ENCODE data around the gene TLL1.

The TLL1 gene

DNA sequence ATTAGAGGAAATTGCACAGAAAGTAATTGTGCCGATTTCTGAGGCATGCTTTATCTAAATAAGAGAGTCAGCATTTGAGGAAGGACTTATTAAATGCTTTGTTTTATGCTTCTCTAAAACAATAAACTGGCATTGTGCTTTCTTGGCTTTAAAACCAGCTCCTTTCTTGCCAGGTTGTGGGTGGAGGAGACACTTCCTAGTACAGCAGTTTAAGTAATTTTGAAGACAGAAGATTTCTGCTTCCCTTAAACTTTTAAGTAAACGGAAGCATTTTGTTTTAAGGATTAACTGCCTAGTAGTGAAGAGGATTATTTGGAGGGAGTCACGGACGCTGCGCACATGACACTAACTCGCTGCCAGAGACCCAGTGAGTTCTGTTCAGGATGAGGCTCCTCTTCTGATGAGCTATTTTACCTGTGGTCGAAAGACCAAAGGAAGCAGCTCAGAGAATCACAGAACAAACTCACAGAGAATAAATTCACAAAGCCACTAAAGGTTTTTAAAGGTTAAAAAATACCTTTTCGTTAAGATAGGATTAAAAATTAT lies 169.5 kb downstream of the TLL1 start:
- CTCF ChIA-PET = no interaction called here
- no peak for DNase-seq (ENCODE audit: extremely low spot score)
- POLR2A ChIA-PET = no interaction called here
- TF ChIP-seq, protein P1, sequence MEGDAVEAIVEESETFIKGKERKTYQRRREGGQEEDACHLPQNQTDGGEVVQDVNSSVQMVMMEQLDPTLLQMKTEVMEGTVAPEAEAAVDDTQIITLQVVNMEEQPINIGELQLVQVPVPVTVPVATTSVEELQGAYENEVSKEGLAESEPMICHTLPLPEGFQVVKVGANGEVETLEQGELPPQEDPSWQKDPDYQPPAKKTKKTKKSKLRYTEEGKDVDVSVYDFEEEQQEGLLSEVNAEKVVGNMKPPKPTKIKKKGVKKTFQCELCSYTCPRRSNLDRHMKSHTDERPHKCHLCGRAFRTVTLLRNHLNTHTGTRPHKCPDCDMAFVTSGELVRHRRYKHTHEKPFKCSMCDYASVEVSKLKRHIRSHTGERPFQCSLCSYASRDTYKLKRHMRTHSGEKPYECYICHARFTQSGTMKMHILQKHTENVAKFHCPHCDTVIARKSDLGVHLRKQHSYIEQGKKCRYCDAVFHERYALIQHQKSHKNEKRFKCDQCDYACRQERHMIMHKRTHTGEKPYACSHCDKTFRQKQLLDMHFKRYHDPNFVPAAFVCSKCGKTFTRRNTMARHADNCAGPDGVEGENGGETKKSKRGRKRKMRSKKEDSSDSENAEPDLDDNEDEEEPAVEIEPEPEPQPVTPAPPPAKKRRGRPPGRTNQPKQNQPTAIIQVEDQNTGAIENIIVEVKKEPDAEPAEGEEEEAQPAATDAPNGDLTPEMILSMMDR (IDR thresholded peaks at IDR 0.05; ENCODE audit: control extremely low read depth, extremely low read depth, low read depth, missing control alignments) = no peak

DNA sequence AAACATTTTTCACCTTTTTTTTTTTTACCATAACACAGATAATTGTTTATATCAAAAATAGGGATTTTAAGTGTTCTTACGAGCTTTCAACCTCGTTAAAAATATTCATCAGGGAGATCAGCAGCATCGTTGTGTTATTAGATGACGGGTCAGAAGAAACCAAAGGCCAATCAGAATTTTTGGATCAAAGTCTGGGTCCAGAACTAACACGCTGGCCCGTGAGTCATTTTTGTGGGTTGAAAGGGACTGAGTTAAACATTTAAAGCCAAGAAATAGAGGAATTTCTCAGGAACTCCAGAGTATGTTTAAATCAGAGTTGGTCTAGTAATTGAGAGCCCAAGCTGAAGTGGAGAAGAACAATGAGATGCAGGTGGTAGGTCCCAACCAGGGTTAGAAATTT lies 170.8 kb downstream of the TLL1 start:
- POLR2A ChIA-PET = no interaction called here
- DNase-seq (ENCODE audit: extremely low spot score) = no peak
- TF ChIP-seq, protein P1 (IDR thresholded peaks at IDR 0.05; ENCODE audit: control extremely low read depth, extremely low read depth, low read depth, missing control alignments) = no peak
- CTCF ChIA-PET = no interaction called here

DNA sequence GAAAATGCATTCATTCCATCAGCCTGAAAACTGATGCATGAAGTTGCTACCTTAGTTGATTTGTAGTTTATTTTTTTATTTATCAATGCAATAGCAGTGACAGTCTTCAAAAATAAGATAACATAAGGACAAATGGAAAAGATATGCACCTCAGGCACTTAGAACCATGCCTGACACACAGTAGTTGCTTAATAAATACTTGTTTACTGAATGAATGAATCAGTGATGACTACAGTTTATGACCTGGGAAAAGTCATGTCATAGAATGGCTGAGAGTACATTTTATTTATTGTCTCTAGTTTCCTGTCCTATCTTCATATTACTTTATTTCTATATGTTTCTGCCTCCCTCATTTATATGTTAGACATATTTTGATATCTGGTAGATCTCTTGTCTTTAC lies 171.8 kb downstream of the TLL1 start:
- ChIA-PET CTCF (no interaction called here), POLR2A (no interaction called here)
- TF ChIP-seq, protein P1 (IDR thresholded peaks at IDR 0.05; ENCODE audit: control extremely low read depth, extremely low read depth, low read depth, missing control alignments) = no peak
- no peak for DNase-seq (ENCODE audit: extremely low spot score)

DNA sequence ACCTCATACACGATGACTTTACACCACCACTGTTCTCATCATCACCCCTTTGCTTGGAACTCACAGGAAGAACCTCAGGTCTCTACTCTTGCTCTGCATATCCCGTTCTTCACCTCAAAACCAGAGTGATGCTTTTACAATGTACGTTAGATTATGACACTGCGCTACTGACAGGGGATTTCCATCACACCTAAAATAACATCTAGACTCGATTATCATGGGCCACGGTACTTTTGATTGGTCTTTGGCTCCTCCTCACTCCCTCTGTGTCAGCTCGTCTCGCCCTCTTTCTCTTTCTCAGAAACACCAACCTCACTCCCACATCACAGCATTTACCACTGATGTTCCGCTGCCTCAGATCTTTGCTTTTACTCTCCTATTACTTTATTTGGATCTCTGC lies 172.4 kb downstream of the TLL1 start:
- TF ChIP-seq, protein P1 (IDR thresholded peaks at IDR 0.05; ENCODE audit: control extremely low read depth, extremely low read depth, low read depth, missing control alignments) = no peak
- POLR2A ChIA-PET = no interaction called here
- CTCF ChIA-PET = no interaction called here
- no peak for DNase-seq (ENCODE audit: extremely low spot score)

DNA sequence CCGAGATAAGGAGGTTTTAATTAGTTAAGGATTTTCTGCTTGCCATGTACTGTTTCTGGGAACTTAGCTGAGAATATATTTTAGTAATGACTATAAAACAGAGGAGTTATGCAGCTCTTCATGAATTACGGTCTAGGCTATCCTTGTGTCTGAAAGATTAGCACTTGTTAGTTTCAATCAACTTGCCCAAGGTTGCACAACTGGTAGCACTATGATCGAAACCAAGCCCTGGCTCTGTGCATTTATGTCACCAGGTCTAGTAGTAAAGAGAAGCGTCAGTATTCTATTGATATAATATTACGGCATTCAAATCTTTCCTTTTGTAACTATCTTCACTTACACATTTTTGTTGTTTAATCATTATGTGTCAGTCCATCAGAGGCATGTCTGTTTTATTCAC lies 176.0 kb downstream of the TLL1 start:
- ChIA-PET CTCF (interaction anchor here (1.0 to 1.1 kb wide), 3 partner anchors 9 to 25 kb away, joined by 3 to 7 read pairs (median 4); no protein-coding TSS in a partner anchor), POLR2A (no interaction called here)
- no peak for DNase-seq (ENCODE audit: extremely low spot score)
- TF ChIP-seq, protein P1 (IDR thresholded peaks at IDR 0.05; ENCODE audit: control extremely low read depth, extremely low read depth, low read depth, missing control alignments) = no peak

DNA sequence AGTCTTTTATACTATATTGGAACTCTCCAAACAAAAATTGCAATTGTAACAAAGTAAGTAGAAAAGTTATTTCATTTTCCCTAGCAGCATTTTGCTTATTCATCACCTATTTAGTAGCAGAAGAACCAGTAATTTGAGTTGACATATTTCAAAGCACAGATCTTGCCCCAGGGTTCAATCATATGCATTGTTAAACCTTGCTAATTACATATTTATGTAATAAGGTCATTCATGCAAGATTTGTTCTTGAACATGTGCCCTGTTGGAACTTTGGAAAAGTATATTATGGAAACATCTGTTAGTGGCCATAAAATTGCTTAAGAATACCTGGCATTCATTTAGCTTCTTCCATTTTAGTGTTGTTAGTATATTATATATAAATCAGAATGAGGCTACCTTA lies 191.7 kb downstream of the TLL1 start:
- TF ChIP-seq, protein P1 (IDR thresholded peaks at IDR 0.05; ENCODE audit: control extremely low read depth, extremely low read depth, low read depth, missing control alignments) = no peak
- no peak for DNase-seq (ENCODE audit: extremely low spot score)
- CTCF ChIA-PET = interaction anchor here (1.1 to 1.6 kb wide), 2 partner anchors 11 to 23 kb away, joined by 4 read pairs; no protein-coding TSS in a partner anchor
- POLR2A ChIA-PET = no interaction called here

DNA sequence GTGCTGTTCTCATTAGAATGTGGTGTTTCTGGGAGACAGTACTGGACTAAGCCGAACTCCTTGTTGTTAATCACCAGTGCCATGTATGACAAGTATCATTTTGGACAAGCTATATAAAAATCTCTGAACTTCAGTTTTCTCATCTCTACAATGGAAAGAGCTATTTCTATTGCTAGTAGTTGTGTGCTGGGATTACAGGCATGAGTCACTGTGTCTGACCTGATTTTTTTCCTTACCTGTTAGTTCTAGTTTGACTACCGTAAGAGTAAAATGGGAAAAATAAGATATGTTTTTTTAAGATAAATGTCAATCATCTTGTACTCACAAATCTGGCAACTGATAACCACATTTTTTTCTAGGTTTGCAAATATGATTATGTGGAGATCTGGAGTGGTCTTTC lies 192.3 kb downstream of the TLL1 start:
- ChIA-PET POLR2A (no interaction called here), CTCF (no interaction called here)
- TF ChIP-seq, protein P1 (IDR thresholded peaks at IDR 0.05; ENCODE audit: control extremely low read depth, extremely low read depth, low read depth, missing control alignments) = no peak
- no peak for DNase-seq (ENCODE audit: extremely low spot score)
